Measurements from ENCODE around the gene RERE.

The RERE gene

DNA sequence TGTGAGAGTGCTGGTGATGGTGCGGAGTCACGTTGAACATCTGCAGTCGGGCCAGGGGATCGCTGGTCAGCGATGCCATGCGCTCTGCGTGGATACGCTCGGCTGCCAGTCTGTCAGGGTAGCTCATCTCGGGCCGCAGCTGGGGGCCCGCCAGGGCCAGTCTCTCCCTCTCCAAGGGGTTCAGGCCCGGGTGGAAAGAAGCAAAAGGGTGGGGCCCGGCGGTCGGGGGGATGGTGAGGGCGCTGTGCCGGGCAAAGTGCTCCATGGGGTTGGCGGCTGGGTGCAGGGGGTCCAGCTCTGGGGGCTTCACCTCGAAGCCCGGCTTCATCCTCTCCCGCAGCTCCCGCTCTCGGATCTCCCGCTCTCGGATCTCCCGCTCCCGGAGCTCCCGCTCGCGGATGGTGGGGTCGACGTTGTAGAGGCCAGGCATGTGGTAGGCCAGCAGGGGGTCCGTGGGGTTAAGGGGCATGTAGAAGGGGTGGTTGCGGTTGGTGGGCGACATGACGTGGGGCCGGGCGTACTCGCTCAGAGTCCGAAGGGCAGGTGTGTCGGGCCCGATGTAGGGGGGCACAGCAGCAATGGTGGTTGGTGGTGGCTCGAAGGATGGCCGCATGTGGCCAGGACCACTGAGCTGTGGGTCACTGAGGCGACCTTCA lies 459.1 kb downstream of the RERE start:
- in situ Hi-C loops (cut with HindIII; ENCODE audit: low pct_ligation_motif_present, low pct_unique_long_range_greater_than_20kb, low sequenced_read_pairs): no loop called here

GRCh38 chr1:8357329-8358101 lies 459.9 kb downstream of the RERE start:
- in situ Hi-C loops (cut with HindIII; ENCODE audit: low pct_ligation_motif_present, low pct_unique_long_range_greater_than_20kb, low sequenced_read_pairs): no loop called here
- no peak for DNase-seq

More for the DNA sequence above, 459.1 kb downstream of the RERE start:
- DNase-seq: no peak

DNA sequence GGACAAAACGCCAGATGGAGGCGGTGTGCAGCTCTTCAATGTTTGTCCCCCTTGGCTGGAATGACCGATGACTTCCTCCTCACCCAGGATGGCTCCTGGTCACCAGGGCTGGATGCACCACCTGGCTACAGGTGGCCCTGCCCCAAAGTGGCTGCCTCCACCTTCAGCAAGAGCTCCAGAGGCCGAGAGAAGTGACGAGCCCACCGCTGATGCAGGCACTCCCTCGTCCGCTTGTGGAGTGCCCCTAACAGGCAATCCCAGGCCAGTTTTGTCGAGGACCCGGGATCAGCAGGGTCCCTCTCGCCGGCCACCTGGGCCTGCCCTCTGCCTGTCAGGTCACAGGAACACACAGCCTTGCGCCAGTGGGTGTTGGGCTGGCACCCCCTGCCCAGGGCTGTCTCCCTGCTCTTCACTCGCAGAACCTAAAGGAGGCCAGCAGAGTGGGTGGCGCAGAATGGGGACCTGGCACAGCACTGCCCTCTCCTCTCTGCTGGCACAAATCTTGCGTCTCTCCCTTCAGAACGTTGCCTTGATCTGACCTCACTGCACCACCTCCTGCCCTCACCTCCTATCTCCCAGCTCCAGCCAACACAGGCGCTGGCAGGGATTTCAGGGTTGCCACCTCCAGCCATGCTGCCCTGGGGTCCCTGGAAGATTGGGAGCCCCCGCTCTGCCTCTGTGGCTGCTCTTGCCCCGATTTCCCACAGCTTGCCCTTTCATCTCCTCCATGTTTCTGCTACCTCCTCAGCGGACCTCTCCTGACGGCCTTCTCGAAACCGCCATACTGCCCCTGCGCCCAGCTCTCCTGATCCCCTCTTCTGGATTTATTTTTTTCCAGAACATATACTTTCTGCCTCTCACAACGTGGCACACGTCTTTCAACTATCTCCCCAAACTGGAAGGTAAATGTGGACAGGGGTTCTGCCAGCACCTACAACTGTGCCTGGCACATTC lies 460.9 kb downstream of the RERE start:
- DNase-seq: no peak
- in situ Hi-C loops (cut with HindIII; ENCODE audit: low pct_ligation_motif_present, low pct_unique_long_range_greater_than_20kb, low sequenced_read_pairs): no loop called here

GRCh38 chr1:8355439-8356255 lies 461.8 kb downstream of the RERE start:
- no peak for DNase-seq
- in situ Hi-C loops (cut with HindIII; ENCODE audit: low pct_ligation_motif_present, low pct_unique_long_range_greater_than_20kb, low sequenced_read_pairs): no loop called here

GRCh38 chr1:8354038-8354437 lies 463.4 kb downstream of the RERE start:
- no peak for DNase-seq
- in situ Hi-C loops (cut with HindIII; ENCODE audit: low pct_ligation_motif_present, low pct_unique_long_range_greater_than_20kb, low sequenced_read_pairs): no loop called here

- in situ Hi-C loops (cut with HindIII; ENCODE audit: low pct_ligation_motif_present, low pct_unique_long_range_greater_than_20kb, low sequenced_read_pairs): no loop called here
- no peak for DNase-seq
These were observed 464.3 kb downstream of the RERE start for GRCh38 chr1:8352886-8353785.

GRCh38 chr1:8352471-8352845 lies 465.0 kb downstream of the RERE start:
- DNase-seq: no peak
- in situ Hi-C loops (cut with HindIII; ENCODE audit: low pct_ligation_motif_present, low pct_unique_long_range_greater_than_20kb, low sequenced_read_pairs): no loop called here

GRCh38 chr1:8351693-8352470 lies 465.6 kb downstream of the RERE start:
- peak; percentile 19 for DNase-seq
- in situ Hi-C loops (cut with HindIII; ENCODE audit: low pct_ligation_motif_present, low pct_unique_long_range_greater_than_20kb, low sequenced_read_pairs): no loop called here

DNA sequence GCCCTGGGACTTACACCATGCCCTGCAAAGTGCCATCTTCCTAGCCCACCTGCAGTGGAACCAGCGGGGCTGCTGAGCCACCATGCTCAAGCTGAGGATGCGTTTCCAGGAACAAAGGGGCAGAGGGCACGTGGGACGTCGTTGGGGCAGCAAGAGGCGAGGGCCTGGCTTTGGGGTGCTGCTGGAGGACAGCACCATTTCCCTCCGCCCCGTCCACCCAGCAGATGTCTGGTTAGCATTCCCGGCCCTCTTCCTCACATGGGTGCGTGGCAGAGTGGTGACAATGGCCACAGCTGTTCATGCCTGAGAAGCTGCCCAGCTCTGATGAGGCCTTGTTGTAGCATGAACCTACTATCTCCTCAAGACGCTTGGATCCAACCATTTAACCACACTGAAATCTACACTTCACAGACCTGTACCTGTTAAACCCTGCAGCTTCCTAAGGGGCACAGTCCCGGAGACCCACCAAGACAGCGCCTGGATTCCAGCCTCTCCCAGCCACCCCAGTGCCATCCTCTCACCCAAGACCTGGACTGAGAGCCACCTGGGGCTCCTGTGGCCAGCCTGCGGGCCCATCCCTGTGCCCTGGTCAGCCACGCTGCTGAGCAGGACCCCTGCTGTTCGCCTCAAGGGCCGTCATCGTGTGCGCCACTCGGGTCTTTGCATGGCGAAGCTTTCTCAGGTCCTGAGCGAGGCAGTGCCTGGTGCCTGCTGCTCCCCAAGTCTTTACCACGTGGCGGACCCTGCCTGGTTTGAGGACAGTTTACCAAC lies 466.3 kb downstream of the RERE start:
- DNase-seq: no peak
- in situ Hi-C loops (cut with HindIII; ENCODE audit: low pct_ligation_motif_present, low pct_unique_long_range_greater_than_20kb, low sequenced_read_pairs): no loop called here

GRCh38 chr1:8349961-8350360 lies 467.5 kb downstream of the RERE start:
- in situ Hi-C loops (cut with HindIII; ENCODE audit: low pct_ligation_motif_present, low pct_unique_long_range_greater_than_20kb, low sequenced_read_pairs): no loop called here

DNA sequence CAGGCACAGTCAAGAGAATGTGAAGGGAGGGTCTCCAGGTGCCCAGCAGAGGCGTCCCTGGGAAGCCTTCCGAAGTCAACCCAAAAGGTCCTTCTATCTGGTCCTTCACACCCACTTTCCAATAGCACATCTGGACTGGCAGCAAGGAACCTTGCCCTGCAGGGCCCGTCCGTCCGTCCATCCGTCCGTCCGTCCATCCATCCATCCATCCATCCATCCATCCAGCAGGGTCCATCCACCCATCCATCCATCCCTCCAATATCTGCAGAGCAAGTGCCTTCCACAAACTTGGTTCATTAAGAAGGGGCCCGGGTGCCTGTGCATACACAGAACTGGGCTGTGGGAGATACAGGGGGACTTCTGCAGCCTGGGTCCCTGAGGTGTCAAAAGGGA lies 468.0 kb downstream of the RERE start:
- no peak for DNase-seq
- in situ Hi-C loops (cut with HindIII; ENCODE audit: low pct_ligation_motif_present, low pct_unique_long_range_greater_than_20kb, low sequenced_read_pairs): no loop called here

More at GRCh38 chr1:8349961-8350360, 467.5 kb downstream of the RERE start:
- DNase-seq: no peak

- in situ Hi-C loops (cut with HindIII; ENCODE audit: low pct_ligation_motif_present, low pct_unique_long_range_greater_than_20kb, low sequenced_read_pairs): no loop called here
- peak; percentile 48 for DNase-seq
These were observed 468.5 kb downstream of the RERE start for GRCh38 chr1:8348777-8349472.

GRCh38 chr1:8348047-8348776 lies 469.2 kb downstream of the RERE start:
- in situ Hi-C loops (cut with HindIII; ENCODE audit: low pct_ligation_motif_present, low pct_unique_long_range_greater_than_20kb, low sequenced_read_pairs): no loop called here
- DNase-seq: no peak

- in situ Hi-C loops (cut with HindIII; ENCODE audit: low pct_ligation_motif_present, low pct_unique_long_range_greater_than_20kb, low sequenced_read_pairs): no loop called here
- no peak for DNase-seq
These were observed 469.8 kb downstream of the RERE start for GRCh38 chr1:8347635-8348034.
